T-helper 1 cell treated with Interleukin-12 subunit alpha and Interleukin-12 subunit beta and Interleukin-4 antibody, amounts not matched to agents 30 μg/mL and 1 μg/mL, for 36 hours (primary cell): ENCODE data around the gene SNAPC3.
A peak's percentile ranks its signal among the peaks of the same experiment; 100 is the strongest.
"Not testable (repeated sequence)": the region's sequence is repeated elsewhere in the genome, so short reads cannot be mapped to it uniquely, and the experiment has no call there.

ENCODE experiments used
- H3K27ac Mint-ChIP-seq: one replicate; pipeline ENCODE4 v1.8.0; 2021; ENCODE audit warnings: mild to moderate bottlenecking, mixed read lengths
- H3K27me3 Mint-ChIP-seq: one replicate; pipeline ENCODE4 v1.8.0; 2021; ENCODE audit warnings: low read depth, mixed read lengths
- H3K36me3 Mint-ChIP-seq: one replicate; pipeline ENCODE4 v1.8.0; 2021; ENCODE audit warnings: low read depth, mixed read lengths
- H3K4me1 Mint-ChIP-seq: one replicate; pipeline ENCODE4 v1.8.0; 2021; ENCODE audit warnings: low read depth, mixed read lengths
- H3K4me3 Mint-ChIP-seq: one replicate; pipeline ENCODE4 v1.8.0; 2021; ENCODE audit warnings: mild to moderate bottlenecking, moderate library complexity, mixed read lengths
- H3K9me3 Mint-ChIP-seq: one replicate; pipeline ENCODE4 v1.8.0; 2021; ENCODE audit warnings: mixed read lengths

Gene SNAPC3

GRCh38 chr9:15401266-15401665 is 21.4 kb upstream of the SNAPC3 start:
- H3K4me3 Mint-ChIP-seq, result no peak overlapping the region
- H3K4me1 Mint-ChIP-seq, result peaks cover 1% of the 10 kb centered on the region
- no peak overlapping the region for H3K27ac Mint-ChIP-seq
- peaks cover 3% of the 10 kb centered on the region for H3K27me3 Mint-ChIP-seq
- peaks cover 15% of the 10 kb centered on the region for H3K9me3 Mint-ChIP-seq
- no peaks in the 10 kb centered on the region for H3K36me3 Mint-ChIP-seq

DNA sequence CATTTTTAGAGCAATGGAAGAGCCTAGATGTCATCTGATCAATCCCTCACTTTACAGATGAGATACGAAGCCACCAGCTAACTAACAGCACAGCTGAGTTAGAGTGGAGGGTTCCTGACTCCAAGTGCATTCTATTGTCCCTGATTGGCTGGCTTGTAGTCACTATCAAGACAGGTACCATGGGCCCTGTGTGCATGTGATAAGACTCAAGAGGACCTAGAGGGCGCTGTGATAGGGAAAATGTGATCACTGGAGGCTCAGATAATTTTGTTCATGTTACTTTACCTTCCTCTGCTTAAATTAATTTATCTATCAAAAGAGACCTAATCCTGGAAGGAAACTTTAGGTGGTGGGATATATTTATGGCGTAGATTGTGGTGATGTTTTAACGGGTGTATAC is 19.5 kb upstream of the SNAPC3 start:
- no peaks in the 10 kb centered on the region for H3K36me3 Mint-ChIP-seq
- peaks cover 15% of the 10 kb centered on the region for H3K9me3 Mint-ChIP-seq
- H3K27me3 Mint-ChIP-seq, result peaks cover 3% of the 10 kb centered on the region
- H3K4me1 Mint-ChIP-seq, result peaks cover 1% of the 10 kb centered on the region
- no peak overlapping the region for H3K27ac Mint-ChIP-seq
- no peak overlapping the region for H3K4me3 Mint-ChIP-seq

GRCh38 chr9:15404171-15404570 is 18.5 kb upstream of the SNAPC3 start:
- no peak overlapping the region for H3K4me3 Mint-ChIP-seq
- peaks cover 15% of the 10 kb centered on the region for H3K9me3 Mint-ChIP-seq
- no peak overlapping the region for H3K27ac Mint-ChIP-seq
- H3K4me1 Mint-ChIP-seq, result peaks cover 1% of the 10 kb centered on the region
- H3K27me3 Mint-ChIP-seq, result peaks cover 3% of the 10 kb centered on the region
- H3K36me3 Mint-ChIP-seq, result no peaks in the 10 kb centered on the region

GRCh38 chr9:15416880-15417279 is 5.8 kb upstream of the SNAPC3 start:
- no peak overlapping the region for H3K4me3 Mint-ChIP-seq
- no peaks in the 10 kb centered on the region for H3K9me3 Mint-ChIP-seq
- no peaks in the 10 kb centered on the region for H3K36me3 Mint-ChIP-seq
- H3K27ac Mint-ChIP-seq, result no peak overlapping the region
- H3K4me1 Mint-ChIP-seq, result peaks cover 6% of the 10 kb centered on the region
- peaks cover 9% of the 10 kb centered on the region for H3K27me3 Mint-ChIP-seq

DNA sequence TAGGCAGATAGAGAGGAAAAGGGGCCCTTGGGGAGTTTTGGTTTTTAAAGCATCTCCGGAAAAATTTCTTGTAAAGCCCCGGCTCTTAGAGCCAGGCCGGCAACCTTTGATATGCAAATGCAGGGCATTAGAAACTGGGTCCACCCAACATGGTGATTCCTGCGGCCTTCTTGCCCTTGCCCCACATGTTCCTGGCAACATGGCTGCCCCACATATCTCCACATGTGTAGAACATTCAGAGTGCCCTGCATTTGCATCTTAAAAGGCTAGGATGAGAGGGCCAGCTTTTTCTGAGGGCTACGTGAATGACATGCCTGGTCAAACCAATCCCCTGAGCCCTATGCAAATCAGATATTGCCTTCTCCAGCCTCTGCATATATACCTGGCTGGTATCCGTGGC is 5.0 kb upstream of the SNAPC3 start:
- Mint-ChIP-seq H3K4me1 (peaks cover 12% of the 10 kb centered on the region), H3K4me3 (no peak overlapping the region), H3K36me3 (no peaks in the 10 kb centered on the region), H3K27me3 (peaks cover 5% of the 10 kb centered on the region), H3K27ac (no peak overlapping the region), H3K9me3 (no peaks in the 10 kb centered on the region)

DNA sequence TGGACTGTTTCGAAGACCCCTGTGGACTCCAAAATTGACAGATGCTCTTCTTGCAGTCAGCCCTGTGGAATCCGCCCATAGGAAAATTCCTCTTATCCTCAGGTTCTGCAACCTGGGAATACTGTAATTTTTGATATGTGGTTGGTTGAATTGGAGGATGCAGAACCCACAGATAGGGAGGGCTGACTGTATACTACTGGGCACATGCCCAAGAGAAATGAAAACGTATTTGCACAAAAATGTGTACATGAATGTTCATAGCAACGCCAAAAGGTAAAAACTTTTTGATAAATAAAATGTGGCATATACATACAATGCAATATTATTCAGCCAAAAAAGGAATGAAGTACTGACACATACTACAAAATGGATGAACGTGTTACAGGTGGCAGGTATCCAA is 1.9 kb upstream of the SNAPC3 start:
- no peak overlapping the region for H3K4me3 Mint-ChIP-seq
- H3K27ac Mint-ChIP-seq, result no peak overlapping the region
- H3K9me3 Mint-ChIP-seq, result no peaks in the 10 kb centered on the region
- peaks cover 27% of the 10 kb centered on the region for H3K4me1 Mint-ChIP-seq
- no peaks in the 10 kb centered on the region for H3K27me3 Mint-ChIP-seq
- peaks cover 17% of the 10 kb centered on the region for H3K36me3 Mint-ChIP-seq

GRCh38 chr9:15421532-15421931 is 1.1 kb upstream of the SNAPC3 start:
- Mint-ChIP-seq H3K27ac (no peak overlapping the region), H3K4me3 (no peak overlapping the region), H3K36me3 (peaks cover 24% of the 10 kb centered on the region)

GRCh38 chr9:15421990-15422371 is 695 bp upstream of the SNAPC3 start:
- Mint-ChIP-seq H3K4me3 (peak overlapping the region; percentile 92), H3K27me3 (no peaks in the 10 kb centered on the region), H3K36me3 (peaks cover 26% of the 10 kb centered on the region), H3K27ac (peak overlapping the region; percentile 88), H3K9me3 (no peaks in the 10 kb centered on the region), H3K4me1 (peaks cover 36% of the 10 kb centered on the region)

More at GRCh38 chr9:15421532-15421931, 1.1 kb upstream of the SNAPC3 start:
- Mint-ChIP-seq H3K27me3 (no peaks in the 10 kb centered on the region), H3K4me1 (peaks cover 33% of the 10 kb centered on the region), H3K9me3 (no peaks in the 10 kb centered on the region)

GRCh38 chr9:15423231-15423985 is 732 bp downstream of the SNAPC3 start:
- no peaks in the 10 kb centered on the region for H3K27me3 Mint-ChIP-seq
- peaks cover 35% of the 10 kb centered on the region for H3K36me3 Mint-ChIP-seq
- peaks cover 38% of the 10 kb centered on the region for H3K4me1 Mint-ChIP-seq
- H3K9me3 Mint-ChIP-seq, result no peaks in the 10 kb centered on the region
- H3K27ac Mint-ChIP-seq, result peak overlapping the region; percentile 88
- peak overlapping the region; percentile 92 for H3K4me3 Mint-ChIP-seq

GRCh38 chr9:15426019-15426418 is 3.3 kb downstream of the SNAPC3 start:
- peaks cover 57% of the 10 kb centered on the region for H3K4me1 Mint-ChIP-seq
- no peak overlapping the region for H3K4me3 Mint-ChIP-seq
- H3K27ac Mint-ChIP-seq, result no peak overlapping the region
- peaks cover 45% of the 10 kb centered on the region for H3K36me3 Mint-ChIP-seq
- H3K9me3 Mint-ChIP-seq, result no peaks in the 10 kb centered on the region
- no peaks in the 10 kb centered on the region for H3K27me3 Mint-ChIP-seq

DNA sequence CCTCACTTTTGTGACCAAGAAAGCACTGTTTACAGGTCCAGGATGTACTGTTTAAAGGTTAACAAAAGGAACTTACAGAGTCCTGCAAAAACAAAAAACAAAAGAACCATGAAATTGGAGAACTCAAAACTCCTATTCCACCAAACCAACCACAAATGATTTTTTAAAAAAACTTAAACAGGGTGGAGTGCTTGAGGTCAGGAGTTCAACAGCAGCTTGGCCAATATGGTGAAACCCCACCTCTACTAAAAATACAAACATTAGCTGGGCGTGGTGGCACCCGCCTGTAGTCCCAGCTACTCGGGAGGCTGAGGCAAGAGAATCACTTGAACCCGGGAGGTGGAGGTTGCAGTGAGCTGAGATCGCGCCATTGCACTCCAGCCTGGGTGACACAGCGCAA is 5.0 kb downstream of the SNAPC3 start:
- Mint-ChIP-seq H3K4me3 (peak overlapping the region; percentile 35), H3K27ac (peak overlapping the region; percentile 11), H3K36me3 (peaks cover 47% of the 10 kb centered on the region), H3K4me1 (peaks cover 53% of the 10 kb centered on the region)
- not testable (repeated sequence) for H3K9me3 Mint-ChIP-seq, H3K27me3 Mint-ChIP-seq

DNA sequence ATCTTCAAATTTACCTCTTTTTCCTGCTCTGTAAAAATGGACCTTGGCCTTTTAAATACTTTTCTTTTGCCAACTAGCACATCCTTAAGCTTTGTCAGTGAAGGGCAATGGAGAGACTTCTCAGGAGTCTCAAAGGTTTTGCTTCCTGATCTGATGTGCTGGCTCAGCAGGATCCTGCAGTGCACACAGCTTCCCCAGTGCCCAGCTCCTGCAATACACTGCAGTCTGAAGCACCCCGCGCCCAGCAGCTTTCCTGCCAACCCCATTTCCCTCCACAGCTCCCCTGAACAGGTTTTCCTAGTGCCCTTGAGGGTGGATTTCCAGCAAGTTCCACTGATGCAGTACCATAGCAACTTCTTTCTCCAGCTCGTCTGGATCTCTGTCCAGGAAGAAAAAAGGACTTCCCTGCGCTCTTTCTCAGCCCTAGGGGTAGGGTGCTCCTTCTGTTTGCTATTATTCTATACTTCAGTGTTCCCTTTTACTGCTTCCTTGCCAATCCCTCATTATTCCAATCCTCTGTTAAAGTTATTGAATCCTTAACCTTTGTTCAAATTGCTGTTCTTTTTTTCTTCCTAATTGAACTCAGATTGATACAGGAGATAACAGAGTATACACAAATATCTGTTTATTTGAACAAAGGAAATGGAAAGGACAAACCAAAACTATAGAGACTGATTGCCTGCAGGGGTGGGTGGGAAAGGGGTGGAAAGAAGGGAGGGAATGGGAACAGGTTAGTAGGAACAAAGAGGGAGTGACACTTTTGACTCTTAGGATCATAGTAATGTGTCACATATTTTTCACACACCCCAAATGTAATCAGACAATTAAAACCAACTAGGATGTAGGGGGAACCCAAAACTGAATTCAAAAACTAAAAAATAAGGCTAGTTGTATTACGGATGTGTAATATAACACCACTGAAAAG is 8.5 kb downstream of the SNAPC3 start:
- peaks cover 46% of the 10 kb centered on the region for H3K36me3 Mint-ChIP-seq
- H3K27ac Mint-ChIP-seq, result no peak overlapping the region
- no peaks in the 10 kb centered on the region for H3K9me3 Mint-ChIP-seq
- H3K4me1 Mint-ChIP-seq, result peaks cover 38% of the 10 kb centered on the region
- no peak overlapping the region for H3K4me3 Mint-ChIP-seq
- H3K27me3 Mint-ChIP-seq, result no peaks in the 10 kb centered on the region

GRCh38 chr9:15433191-15433590 is 10.5 kb downstream of the SNAPC3 start:
- H3K27me3 Mint-ChIP-seq, result no peaks in the 10 kb centered on the region
- H3K9me3 Mint-ChIP-seq, result no peaks in the 10 kb centered on the region
- peaks cover 45% of the 10 kb centered on the region for H3K36me3 Mint-ChIP-seq
- peaks cover 39% of the 10 kb centered on the region for H3K4me1 Mint-ChIP-seq
- H3K27ac Mint-ChIP-seq, result no peak overlapping the region
- H3K4me3 Mint-ChIP-seq, result no peak overlapping the region

DNA sequence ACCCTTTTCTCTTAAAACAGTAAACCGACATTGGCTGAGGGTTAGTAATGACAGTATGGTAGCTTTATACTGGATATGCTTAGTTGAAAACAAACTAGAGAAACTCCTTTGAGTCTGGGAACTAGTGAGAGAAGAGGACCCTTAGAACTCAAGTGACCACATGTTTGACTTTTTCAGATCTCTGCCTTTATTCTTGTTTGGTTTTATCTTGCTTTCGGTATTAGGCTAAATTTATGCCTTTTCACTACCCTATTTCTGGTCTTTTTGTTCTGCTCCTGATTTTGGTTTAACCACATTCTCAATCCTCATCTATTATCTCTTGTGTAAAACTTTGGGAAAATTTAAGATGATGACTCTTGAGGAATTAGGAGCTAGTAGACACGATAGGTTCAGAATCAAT is 11.0 kb downstream of the SNAPC3 start:
- Mint-ChIP-seq H3K9me3 (no peaks in the 10 kb centered on the region), H3K4me3 (no peak overlapping the region), H3K36me3 (peaks cover 46% of the 10 kb centered on the region), H3K27ac (no peak overlapping the region), H3K4me1 (peaks cover 39% of the 10 kb centered on the region), H3K27me3 (no peaks in the 10 kb centered on the region)

- H3K4me3 Mint-ChIP-seq, result no peak overlapping the region
- H3K36me3 Mint-ChIP-seq, result peaks cover 61% of the 10 kb centered on the region
- peaks cover 16% of the 10 kb centered on the region for H3K4me1 Mint-ChIP-seq
- no peaks in the 10 kb centered on the region for H3K27me3 Mint-ChIP-seq
- no peak overlapping the region for H3K27ac Mint-ChIP-seq
- peaks cover 4% of the 10 kb centered on the region for H3K9me3 Mint-ChIP-seq
These were observed 16.2 kb downstream of the SNAPC3 start for GRCh38 chr9:15438891-15439290.
